ENCODE measurements around the gene IFTAP. TPM values are rescaled to one million over a fixed set of nuclear protein-coding genes. Genes with fewer than 3 reads are reported as not detected.
A peak's percentile ranks its signal among the peaks of the same experiment; 100 is the strongest.

Gene IFTAP
- total RNA-seq, 1 donor from 2014 or later: 17.3 TPM

DNA sequence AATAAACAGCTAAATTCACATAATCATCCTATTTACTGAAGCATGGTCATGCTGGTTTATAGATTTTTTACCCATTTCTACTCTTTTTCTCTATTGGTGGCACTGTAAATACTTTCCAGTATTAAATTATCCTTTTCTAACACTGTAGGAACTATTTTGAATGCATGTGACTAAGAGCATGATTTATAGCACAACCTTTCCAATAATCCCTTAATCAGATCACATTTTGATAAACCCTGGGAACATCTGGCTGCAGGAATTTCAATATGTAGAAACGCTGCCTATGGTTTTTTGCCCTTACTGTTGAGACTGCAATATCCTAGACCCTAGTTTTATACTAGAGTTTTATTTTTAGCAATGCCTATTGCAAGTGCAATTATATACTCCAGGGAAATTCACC, 15.8 kb upstream of the IFTAP start:
- H3K4me3 ChIP-seq (ENCODE audit: insufficient read depth, low read depth, low read length): no peak overlapping the region
- H3K27me3 ChIP-seq (ENCODE audit: insufficient read depth, low read length): no peaks in the 10 kb centered on the region
- peak; percentile 6 for DNase-seq (ENCODE audit: low read depth)
- peaks cover 3% of the 10 kb centered on the region for H3K9me3 ChIP-seq (ENCODE audit: insufficient read depth, low read depth, low read length)
- Mint-ChIP-seq H3K27me3 (ENCODE audit: low read depth, unreplicated experiment) (peaks cover 11% of the 10 kb centered on the region), H3K4me1 (ENCODE audit: low read depth, unreplicated experiment) (peaks cover 13% of the 10 kb centered on the region), H3K27ac (ENCODE audit: unreplicated experiment) (no peak overlapping the region), H3K4me3 (ENCODE audit: unreplicated experiment) (no peak overlapping the region), H3K36me3 (ENCODE audit: low read depth, unreplicated experiment) (peaks cover 11% of the 10 kb centered on the region), H3K9me3 (ENCODE audit: unreplicated experiment) (peaks cover 5% of the 10 kb centered on the region)
- H3K79me2 ChIP-seq (ENCODE audit: insufficient read depth, low read length): no peaks in the 10 kb centered on the region
- FAIRE-seq: no peak
- peaks cover 14% of the 10 kb centered on the region for H3K4me1 ChIP-seq (ENCODE audit: insufficient read depth, low read length)
- H3K9ac ChIP-seq (ENCODE audit: low read length): no peak overlapping the region
- TF ChIP-seq, protein P1, sequence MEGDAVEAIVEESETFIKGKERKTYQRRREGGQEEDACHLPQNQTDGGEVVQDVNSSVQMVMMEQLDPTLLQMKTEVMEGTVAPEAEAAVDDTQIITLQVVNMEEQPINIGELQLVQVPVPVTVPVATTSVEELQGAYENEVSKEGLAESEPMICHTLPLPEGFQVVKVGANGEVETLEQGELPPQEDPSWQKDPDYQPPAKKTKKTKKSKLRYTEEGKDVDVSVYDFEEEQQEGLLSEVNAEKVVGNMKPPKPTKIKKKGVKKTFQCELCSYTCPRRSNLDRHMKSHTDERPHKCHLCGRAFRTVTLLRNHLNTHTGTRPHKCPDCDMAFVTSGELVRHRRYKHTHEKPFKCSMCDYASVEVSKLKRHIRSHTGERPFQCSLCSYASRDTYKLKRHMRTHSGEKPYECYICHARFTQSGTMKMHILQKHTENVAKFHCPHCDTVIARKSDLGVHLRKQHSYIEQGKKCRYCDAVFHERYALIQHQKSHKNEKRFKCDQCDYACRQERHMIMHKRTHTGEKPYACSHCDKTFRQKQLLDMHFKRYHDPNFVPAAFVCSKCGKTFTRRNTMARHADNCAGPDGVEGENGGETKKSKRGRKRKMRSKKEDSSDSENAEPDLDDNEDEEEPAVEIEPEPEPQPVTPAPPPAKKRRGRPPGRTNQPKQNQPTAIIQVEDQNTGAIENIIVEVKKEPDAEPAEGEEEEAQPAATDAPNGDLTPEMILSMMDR (IDR thresholded peaks at IDR 0.05; ENCODE audit: insufficient read depth, low read depth, low read length): no peak
- TF ChIP-seq EZH2 (IDR thresholded peaks at IDR 0.05; ENCODE audit: insufficient read depth, low read length): no peak
- H3K4me2 ChIP-seq (ENCODE audit: low read length): peak overlapping the region; percentile 9
- no peaks in the 10 kb centered on the region for H3K36me3 ChIP-seq (ENCODE audit: insufficient read depth, low read length)
- no peaks in the 10 kb centered on the region for H4K20me1 ChIP-seq (ENCODE audit: insufficient read depth, low read length)
- no peak overlapping the region for H3K27ac ChIP-seq (ENCODE audit: low read depth, low read length)
- H2AFZ ChIP-seq (ENCODE audit: low read depth, low read length): no peak overlapping the region

DNA sequence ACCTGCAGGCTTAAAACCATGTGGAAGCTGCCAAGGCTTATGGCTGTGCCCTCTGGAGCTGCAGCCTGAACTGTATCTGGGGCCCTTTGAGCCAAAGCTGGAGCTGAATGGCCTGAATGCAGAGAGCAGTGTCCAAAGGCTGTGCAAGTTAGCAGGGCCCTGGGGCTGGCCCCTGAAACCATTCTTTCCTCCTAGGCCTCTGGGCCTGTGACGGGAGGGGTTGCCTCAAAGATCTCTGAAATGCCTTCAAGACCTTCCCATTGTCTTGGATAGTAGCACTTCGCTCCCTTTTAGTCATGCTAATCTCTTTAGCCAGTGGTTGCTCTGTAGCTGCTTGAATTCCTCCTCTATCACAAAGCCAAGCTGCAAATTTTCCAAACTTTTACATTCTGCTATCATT, 12.8 kb upstream of the IFTAP start:
- Histone ChIP-seq H3K79me2 (ENCODE audit: insufficient read depth, low read length) (no peaks in the 10 kb centered on the region), H3K27me3 (ENCODE audit: insufficient read depth, low read length) (no peaks in the 10 kb centered on the region), H3K4me2 (ENCODE audit: low read length) (no peak overlapping the region), H3K4me1 (ENCODE audit: insufficient read depth, low read length) (peaks cover 14% of the 10 kb centered on the region), H3K9me3 (ENCODE audit: insufficient read depth, low read depth, low read length) (peaks cover 3% of the 10 kb centered on the region), H3K4me3 (ENCODE audit: insufficient read depth, low read depth, low read length) (no peak overlapping the region), H3K27ac (ENCODE audit: low read depth, low read length) (no peak overlapping the region), H3K9ac (ENCODE audit: low read length) (no peak overlapping the region), H4K20me1 (ENCODE audit: insufficient read depth, low read length) (no peaks in the 10 kb centered on the region), H2AFZ (ENCODE audit: low read depth, low read length) (no peak overlapping the region), H3K36me3 (ENCODE audit: insufficient read depth, low read length) (no peaks in the 10 kb centered on the region)
- Mint-ChIP-seq H3K4me3 (ENCODE audit: unreplicated experiment) (no peak overlapping the region), H3K4me1 (ENCODE audit: low read depth, unreplicated experiment) (peaks cover 13% of the 10 kb centered on the region), H3K27ac (ENCODE audit: unreplicated experiment) (no peak overlapping the region), H3K36me3 (ENCODE audit: low read depth, unreplicated experiment) (no peaks in the 10 kb centered on the region), H3K27me3 (ENCODE audit: low read depth, unreplicated experiment) (peaks cover 9% of the 10 kb centered on the region), H3K9me3 (ENCODE audit: unreplicated experiment) (peaks cover 5% of the 10 kb centered on the region)
- TF ChIP-seq, protein P1 (IDR thresholded peaks at IDR 0.05; ENCODE audit: insufficient read depth, low read depth, low read length): no peak
- TF ChIP-seq EZH2 (IDR thresholded peaks at IDR 0.05; ENCODE audit: insufficient read depth, low read length): no peak
- FAIRE-seq (no peak), DNase-seq (ENCODE audit: low read depth) (no peak)

DNA sequence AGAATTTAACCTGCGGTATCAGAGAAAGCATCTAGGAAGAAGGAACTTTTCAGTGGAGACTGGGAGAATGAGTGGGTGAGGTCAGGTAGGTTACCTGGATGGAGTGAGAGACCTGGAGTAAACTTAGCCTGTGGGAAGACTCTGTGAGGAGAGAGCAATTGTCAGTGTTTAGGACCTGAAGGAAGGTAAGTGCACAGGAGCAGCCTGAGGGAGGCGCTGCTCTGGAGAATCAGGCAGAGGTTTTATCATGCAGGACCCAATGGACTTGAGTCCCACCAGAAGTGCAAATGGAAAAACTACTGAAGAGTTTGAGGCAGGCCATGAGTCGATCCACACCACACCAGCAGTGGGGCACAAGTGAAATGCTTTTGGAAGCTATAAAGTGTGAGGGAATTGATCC, 10.6 kb upstream of the IFTAP start:
- Histone ChIP-seq H3K9ac (ENCODE audit: low read length) (no peak overlapping the region), H3K79me2 (ENCODE audit: insufficient read depth, low read length) (no peaks in the 10 kb centered on the region), H3K9me3 (ENCODE audit: insufficient read depth, low read depth, low read length) (peaks cover 3% of the 10 kb centered on the region), H3K36me3 (ENCODE audit: insufficient read depth, low read length) (no peaks in the 10 kb centered on the region), H3K4me2 (ENCODE audit: low read length) (no peak overlapping the region), H2AFZ (ENCODE audit: low read depth, low read length) (no peak overlapping the region), H3K27ac (ENCODE audit: low read depth, low read length) (no peak overlapping the region), H3K4me3 (ENCODE audit: insufficient read depth, low read depth, low read length) (no peak overlapping the region), H4K20me1 (ENCODE audit: insufficient read depth, low read length) (no peaks in the 10 kb centered on the region), H3K4me1 (ENCODE audit: insufficient read depth, low read length) (no peaks in the 10 kb centered on the region), H3K27me3 (ENCODE audit: insufficient read depth, low read length) (peaks cover 4% of the 10 kb centered on the region)
- Mint-ChIP-seq H3K27ac (ENCODE audit: unreplicated experiment) (no peak overlapping the region), H3K27me3 (ENCODE audit: low read depth, unreplicated experiment) (peaks cover 28% of the 10 kb centered on the region), H3K4me3 (ENCODE audit: unreplicated experiment) (no peak overlapping the region), H3K36me3 (ENCODE audit: low read depth, unreplicated experiment) (no peaks in the 10 kb centered on the region), H3K9me3 (ENCODE audit: unreplicated experiment) (peaks cover 5% of the 10 kb centered on the region), H3K4me1 (ENCODE audit: low read depth, unreplicated experiment) (no peaks in the 10 kb centered on the region)
- DNase-seq (ENCODE audit: low read depth): no peak
- TF ChIP-seq EZH2 (IDR thresholded peaks at IDR 0.05; ENCODE audit: insufficient read depth, low read length): no peak
- TF ChIP-seq, protein P1 (IDR thresholded peaks at IDR 0.05; ENCODE audit: insufficient read depth, low read depth, low read length): no peak
- no peak for FAIRE-seq

Data from astrocyte (in vitro differentiated cells and primary cell).